Activated T-cell treated with anti-CD3 and anti-CD28 coated beads, Interleukin-2, amount 50 U/mL, for 1 hour (primary cell): ENCODE results near the gene HPN.
"Not testable (repeated sequence)": the region's sequence is repeated elsewhere in the genome, so short reads cannot be mapped to it uniquely, and the experiment has no call there.

Experiments used
- DNase-seq: peaks from one replicate; pipeline ENCODE4 v3.0.0-alpha.2; 2020

HPN gene

DNA sequence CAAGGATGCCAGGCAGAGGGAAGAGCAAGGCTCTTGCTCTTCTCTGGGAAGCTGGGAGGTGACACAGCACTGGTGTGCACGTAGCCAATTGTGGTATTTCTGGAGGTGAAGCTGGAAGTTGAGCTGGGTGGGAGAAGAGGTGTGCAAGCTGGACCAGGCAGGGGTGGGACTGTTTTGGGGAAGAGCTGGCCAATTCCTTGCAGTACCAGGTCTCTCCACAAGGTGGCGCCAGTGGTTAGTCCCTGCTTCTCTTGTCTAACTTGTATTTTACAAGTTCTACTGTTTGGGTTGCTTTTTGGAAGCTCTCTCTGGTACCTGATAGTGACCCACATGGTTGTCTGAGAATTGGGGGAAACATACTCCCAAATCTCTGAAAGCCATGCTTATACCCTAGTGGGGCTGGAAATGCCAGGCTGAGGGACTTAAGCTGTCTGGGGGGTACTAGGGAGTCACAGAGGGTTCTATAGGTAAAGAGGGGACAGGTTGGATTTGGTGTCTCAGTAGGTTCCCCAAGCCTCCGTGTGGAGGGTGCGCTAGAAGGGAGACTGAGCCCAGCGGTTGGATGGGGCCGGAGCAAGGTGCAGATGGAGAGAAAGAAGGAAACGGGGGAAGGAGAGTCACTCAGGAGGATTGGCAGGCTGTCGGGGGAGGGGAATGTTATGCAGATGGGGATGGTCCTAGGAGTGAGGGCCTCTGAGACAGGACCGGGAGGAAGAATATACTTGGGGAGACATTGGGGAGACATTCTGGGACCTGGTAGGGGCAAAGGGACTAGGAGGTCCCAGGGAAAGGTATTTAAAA is 3.0 kb downstream of the HPN start:
- peak; percentile 71 for DNase-seq

DNA sequence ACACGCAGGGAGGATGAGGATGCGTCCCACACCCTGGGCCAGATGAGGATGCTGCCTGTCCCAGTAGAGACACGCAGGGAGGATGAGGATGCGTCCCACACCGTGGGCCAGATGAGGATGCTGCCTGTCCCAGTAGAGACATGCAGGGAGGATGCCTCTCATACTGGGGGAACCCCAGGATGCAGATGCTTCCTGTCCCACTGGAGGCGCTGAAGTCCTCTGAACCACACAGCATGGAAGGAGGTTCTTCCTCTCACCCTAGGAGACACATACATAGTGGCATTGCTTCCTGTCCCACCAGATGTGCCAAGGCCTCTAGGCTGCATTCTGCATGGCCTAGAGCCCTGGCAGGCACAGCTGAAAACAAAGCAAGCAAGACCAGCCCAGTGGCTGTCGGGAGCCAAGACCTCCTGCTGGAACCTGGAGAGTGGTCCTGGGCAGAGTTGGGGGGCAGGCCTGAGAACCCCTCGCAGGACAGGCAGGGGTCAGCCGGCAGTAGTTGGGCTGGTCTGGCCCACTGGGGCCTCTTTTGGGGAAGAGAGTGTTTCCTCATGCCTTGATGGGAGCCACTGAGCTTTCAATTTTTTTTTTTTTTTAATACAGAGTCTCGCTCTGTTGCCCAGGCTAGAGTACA is 4.3 kb downstream of the HPN start:
- peak; percentile 40 for DNase-seq

DNA sequence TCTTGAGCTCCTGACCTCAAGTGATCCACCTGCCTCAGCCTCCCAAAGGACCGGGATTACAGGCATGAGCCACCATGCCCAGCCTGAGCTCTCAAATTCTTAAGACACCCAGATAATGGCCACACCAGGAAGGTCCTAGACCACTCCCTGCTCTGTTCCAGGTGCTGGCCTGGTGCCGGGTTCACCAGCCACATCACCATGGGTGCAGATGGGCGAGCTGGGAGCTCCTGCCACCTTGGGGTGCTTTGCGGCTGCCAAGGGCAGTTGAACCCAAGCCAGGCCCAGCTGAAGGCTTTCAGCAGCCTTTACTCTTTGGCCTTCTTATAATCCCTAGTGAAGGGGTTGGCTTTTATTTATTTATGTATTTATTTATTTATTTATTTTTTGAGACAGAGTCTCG is 4.9 kb downstream of the HPN start:
- no peak for DNase-seq

DNA sequence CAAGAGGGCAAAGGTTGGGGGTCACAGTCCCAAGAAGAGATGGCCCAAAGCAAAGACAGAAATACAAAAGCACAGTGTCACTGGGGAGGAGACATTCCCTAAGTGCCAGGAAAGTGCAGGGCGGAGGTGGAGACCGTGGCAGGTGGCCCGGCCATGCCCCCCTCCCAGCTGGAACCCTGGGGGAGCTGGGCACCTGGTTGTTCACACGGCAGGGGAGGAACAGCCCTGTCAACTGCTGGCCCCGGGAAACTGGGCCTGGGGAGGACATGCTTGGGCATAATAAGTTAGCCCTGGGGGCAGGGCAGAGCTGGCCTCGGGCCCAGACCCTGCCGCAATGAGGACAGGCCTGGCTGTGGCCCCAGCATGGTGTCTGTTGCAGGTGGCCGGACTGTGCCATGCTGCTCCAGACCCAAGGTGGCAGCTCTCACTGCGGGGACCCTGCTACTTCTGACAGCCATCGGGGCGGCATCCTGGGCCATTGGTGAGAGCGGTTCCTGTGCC is 7.4 kb downstream of the HPN start:
- DNase-seq, result no peak

- no peak for DNase-seq
These were observed 7.9 kb downstream of the HPN start for GRCh38 chr19:35049456-35049855.

GRCh38 chr19:35050662-35051061 is 9.1 kb downstream of the HPN start:
- DNase-seq, result not testable (repeated sequence)

GRCh38 chr19:35051268-35051667 is 9.7 kb downstream of the HPN start:
- not testable (repeated sequence) for DNase-seq

GRCh38 chr19:35051796-35052195 is 10.3 kb downstream of the HPN start:
- DNase-seq, result no peak

DNA sequence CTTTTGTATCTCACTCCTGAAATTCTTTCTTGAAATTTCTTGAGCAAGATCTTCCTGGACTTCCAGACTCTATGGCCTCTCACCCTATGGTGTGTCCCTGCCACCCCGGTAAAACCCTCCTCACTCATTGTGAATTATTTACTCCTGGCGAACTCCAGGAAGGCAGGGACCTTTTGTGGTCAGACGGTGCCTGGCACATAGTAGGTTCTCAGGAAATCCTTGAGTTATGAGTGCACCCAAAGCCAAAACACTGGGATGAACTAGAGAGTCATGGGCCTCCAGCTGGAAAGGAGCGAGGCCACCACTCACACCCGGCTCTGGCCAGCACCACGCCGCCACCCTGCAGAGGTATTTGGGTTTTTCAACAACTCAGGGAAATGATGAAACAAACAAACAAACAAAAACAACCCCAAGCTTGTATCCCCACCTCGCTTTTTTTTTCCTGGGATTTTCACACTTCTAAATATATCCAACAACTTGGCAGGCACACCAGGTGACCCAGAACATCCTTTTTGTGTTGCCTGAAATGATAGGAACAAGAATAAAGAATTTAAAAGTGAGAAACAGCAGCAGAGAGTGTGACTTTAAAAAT is 11.2 kb downstream of the HPN start:
- DNase-seq, result no peak

GRCh38 chr19:35053667-35054293 is 12.3 kb downstream of the HPN start:
- no peak for DNase-seq

DNA sequence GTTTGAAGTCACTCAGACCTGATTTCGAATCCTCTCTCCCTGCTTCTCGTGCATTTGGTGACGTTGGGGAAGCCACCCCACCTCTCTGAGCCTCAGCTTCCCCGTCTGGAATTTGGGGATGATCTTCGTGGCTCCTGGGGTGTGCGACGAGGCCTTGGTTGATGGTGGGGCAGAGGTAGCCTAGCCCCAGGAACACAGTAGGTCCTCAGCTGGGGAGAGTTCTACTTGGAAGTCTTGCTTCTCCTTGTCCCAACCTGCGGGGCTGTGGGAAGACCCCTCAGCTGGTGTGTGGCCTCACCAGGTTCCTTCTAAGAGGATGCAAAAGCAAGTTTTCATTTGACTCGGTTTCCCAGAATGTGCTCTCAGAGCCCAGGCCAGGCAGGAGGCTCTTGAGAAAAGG is 13.1 kb downstream of the HPN start:
- no peak for DNase-seq

DNA sequence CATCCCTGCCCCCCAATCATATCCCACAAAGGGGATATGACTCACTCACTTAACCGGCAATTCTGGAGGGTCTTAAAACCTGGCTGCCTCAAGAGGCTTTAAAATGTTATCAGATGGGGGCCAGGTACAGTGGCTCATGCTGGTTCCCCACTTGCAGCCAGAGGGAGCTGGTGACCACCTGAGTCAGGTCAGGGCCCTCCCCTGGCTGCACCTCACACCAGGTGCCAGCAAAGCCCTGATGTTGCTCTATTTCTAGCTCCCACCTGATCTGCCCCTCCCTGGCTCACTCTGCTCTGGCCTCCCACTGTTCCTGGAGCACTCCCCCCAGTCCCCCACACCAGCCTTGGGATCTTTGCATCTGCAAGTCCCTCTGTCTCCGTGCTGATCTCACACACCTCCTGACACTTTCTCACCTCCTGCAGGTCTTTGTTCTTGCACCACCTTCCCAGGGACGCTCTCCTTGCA is 14.2 kb downstream of the HPN start:
- DNase-seq, result no peak

- DNase-seq, result no peak
These were observed 15.1 kb downstream of the HPN start for GRCh38 chr19:35056513-35057063.

DNA sequence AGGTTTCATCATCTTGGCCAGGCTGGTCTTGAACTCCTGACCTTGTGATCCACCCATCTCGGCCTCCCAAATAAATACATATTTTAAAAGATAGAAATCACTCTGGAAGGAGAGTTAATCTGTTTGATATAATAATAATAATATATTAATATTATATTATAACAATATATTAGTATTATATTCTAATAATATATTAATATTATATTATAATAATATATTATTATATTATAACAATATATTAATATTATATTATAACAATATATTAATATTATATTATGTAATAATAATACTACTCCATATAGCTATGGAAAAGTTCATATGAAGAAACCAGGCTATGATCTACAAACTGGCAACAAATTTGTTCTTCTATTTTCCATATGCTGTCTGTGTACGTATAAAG is 16.8 kb downstream of the HPN start:
- DNase-seq, result no peak

- DNase-seq, result no peak
These were observed 17.7 kb downstream of the HPN start for GRCh38 chr19:35059006-35059798.

- DNase-seq, result no peak
These were observed 18.2 kb downstream of the HPN start for GRCh38 chr19:35059799-35060091.

DNA sequence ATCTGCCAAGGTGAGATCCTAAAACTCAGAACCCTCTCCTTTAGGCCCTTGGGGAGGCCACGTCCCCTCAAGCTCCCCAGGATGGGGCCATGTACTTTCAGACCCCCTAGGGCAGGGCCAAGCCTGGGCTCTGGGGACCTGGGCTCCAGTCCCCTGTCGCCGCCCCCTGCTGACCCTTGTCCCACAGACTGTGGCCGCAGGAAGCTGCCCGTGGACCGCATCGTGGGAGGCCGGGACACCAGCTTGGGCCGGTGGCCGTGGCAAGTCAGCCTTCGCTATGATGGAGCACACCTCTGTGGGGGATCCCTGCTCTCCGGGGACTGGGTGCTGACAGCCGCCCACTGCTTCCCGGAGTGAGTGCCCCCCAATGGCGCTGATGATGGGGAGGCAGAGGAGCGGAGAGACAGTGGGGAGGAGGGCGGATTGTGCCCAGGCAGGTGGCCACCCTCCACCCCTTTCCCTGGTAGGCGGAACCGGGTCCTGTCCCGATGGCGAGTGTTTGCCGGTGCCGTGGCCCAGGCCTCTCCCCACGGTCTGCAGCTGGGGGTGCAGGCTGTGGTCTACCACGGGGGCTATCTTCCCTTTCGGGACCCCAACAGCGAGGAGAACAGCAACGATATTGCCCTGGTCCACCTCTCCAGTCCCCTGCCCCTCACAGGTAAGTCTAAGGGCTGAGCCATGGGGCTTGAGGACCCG is 18.8 kb downstream of the HPN start:
- no peak for DNase-seq

DNA sequence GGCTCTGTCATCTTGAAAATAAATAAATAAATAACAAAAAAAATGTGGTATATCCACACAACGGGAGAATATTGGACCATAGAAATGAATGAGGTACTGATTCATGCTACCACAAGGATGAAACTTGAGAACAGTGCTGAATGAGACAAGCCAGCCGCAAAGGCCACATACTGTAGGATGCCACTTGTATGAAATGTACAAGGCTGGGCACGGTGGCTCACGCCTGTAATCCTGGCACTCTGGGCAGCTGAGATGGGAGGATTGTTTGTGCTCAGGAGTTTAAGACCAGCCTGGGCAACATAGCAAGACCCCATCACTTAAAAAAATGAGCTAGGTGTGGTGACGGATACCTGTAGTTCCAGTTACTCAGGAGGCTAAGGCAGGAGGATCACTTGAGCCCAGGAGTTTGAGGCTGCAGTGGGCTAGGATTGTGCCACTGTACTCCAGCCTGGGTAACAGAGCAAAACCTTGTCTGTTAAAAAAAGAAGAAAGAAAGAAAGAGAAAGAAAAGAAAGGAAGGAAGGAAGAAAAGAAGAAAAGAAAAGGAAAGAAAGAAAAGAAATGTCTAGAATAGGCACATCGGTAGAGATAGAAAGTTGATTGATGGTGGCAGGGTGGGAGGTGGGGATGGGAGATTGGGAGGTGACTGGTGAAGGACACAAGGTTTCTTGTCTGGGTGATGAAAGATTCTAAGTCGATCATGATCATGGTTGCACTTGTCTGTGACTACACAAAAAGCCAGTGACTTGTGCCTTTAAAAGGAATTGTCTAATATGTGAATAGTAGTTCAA is 20.3 kb downstream of the HPN start:
- DNase-seq, result no peak

- no peak for DNase-seq
These were observed 21.4 kb downstream of the HPN start for GRCh38 chr19:35062942-35063341.

DNA sequence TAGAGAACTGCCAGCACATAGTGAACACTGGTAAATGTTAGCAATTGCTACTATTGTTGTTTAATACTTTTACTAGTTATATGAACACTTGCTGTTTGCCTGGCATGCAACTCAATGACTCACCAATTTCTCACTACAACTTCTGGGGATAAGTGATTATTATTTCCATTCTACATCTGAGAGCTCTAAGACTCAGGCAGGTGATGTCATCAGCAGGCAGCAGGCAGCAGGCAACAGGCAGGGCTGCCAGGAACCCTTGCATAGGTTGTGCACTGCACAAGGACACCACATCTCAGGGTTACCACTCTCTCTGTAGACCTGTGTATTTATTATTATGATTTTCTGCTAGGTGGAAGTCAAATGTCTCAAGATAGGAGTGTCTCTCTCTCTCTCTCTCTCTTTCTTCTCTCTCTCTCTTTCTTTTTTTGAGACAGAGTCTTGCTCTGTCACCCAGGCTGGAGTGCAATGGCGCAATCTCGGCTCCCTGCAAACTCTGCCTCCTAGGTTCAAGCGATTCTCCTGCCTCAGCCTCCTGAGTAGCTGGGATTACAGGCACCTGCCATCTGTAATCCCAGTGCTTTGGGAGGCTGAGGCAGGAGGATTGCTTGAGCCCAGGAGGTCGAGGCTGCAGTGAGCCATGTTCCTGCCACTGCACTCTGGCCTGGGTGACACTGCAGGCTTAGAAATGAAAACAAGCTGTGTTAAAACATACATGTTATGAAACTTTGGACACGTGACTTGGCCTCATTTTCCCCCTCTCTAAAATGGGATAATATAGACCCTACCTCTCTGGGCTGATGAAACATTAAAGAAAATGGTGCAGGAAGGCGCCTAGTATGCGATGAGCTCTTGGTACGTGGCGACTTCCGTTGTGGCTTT is 22.7 kb downstream of the HPN start:
- DNase-seq, result no peak
